AG04450 (cell line): ENCODE data around the gene GLUL. TPM values are rescaled to one million over a fixed set of nuclear protein-coding genes. Genes with fewer than 3 reads are reported as not detected.

ENCODE experiments used
- CTCF ChIA-PET: fragments of 300-600, 350-600 bp; formaldehyde crosslinking; extraction: SDS; loops from one replicate; lab custom pipeline; 2022; ENCODE audit warnings: antibody characterized with exemption, inconsistent platforms; lab: Charles Lee
- POLR2A ChIA-PET: fragments of 350-600 bp; formaldehyde crosslinking; extraction: SDS; loops from one replicate; lab custom pipeline; 2021; ENCODE audit warnings: antibody characterized with exemption, inconsistent platforms; lab: Yijun Ruan, JAX
- DNase-seq: peaks from one replicate; pipeline ENCODE4 v3.0.0-alpha.2; 2011; ENCODE audit warnings: low read depth, low spot score
- H3K27ac ChIP-seq: one replicate; pipeline ENCODE4 v1.5.1; 2012; ENCODE audit warnings: low read depth, low read length, control low read depth
- H3K27me3 ChIP-seq: one replicate; pipeline ENCODE4 v1.6.0; 2012; ENCODE audit warnings: low read length; ENCODE audit not compliant: control insufficient read depth, insufficient read depth
- H3K4me3 ChIP-seq: 2 replicates; pipeline ENCODE4 v1.5.1; 2011; ENCODE audit warnings: mild to moderate bottlenecking, low read depth, low read length, control low read depth
- H3K9me3 ChIP-seq: 2 replicates; pipeline ENCODE4 v1.5.1; 2012; ENCODE audit warnings: low read length; ENCODE audit not compliant: control insufficient read depth, insufficient read depth
- polyA plus RNA-seq: library from polyadenylated mRNA; depleted of rRNA; stranded (reverse); fragments of >200 nt; gene quantifications from 2 replicates; pipeline ENCODE4 v1.2.3, GENCODE V29; 2011
- TF ChIP-seq, protein P1 (sequence below): IDR thresholded peaks from 2 replicates; pipeline ENCODE4 v1.5.1; 2011; ENCODE audit warnings: low read depth, low read length, control low read depth, inconsistent platforms

Gene GLUL
- polyA plus RNA-seq, 1 experiment: 151 TPM

DNA sequence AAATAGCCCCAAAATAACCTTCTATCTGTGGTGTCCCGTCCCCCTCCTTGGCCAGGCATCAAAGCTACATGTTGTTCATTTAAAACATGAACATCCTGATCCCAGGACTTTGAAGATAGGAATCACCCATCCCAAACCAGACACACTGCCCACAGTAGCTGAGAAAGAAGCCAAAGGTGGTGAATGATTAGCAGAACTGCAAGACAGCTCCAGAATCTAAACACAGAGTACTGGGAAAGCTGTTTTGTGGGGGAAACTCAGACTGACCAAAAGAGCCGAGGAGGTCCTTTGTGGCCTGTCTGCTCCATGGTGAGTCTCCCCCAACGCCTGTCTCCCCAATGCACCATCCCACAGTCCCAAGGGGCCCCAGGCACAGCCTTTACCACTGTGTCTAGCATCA lies 16.1 kb upstream of the GLUL start:
- DNase-seq: no peak
- ChIA-PET CTCF (interaction anchor here (2.3 to 3.2 kb wide), 2 partner anchors 11 to 265 kb away, joined by 9 to 12 read pairs; no protein-coding TSS in a partner anchor), POLR2A (interaction anchor here (1.3 kb wide), 1 partner anchor 16 kb away, joined by 3 read pairs; the partner anchor contains the start of gene GLUL)
- Histone ChIP-seq H3K27ac (no peak overlapping the region), H3K9me3 (no peaks in the 10 kb centered on the region), H3K4me3 (no peak overlapping the region), H3K27me3 (peaks cover 7% of the 10 kb centered on the region)
- TF ChIP-seq, protein P1, sequence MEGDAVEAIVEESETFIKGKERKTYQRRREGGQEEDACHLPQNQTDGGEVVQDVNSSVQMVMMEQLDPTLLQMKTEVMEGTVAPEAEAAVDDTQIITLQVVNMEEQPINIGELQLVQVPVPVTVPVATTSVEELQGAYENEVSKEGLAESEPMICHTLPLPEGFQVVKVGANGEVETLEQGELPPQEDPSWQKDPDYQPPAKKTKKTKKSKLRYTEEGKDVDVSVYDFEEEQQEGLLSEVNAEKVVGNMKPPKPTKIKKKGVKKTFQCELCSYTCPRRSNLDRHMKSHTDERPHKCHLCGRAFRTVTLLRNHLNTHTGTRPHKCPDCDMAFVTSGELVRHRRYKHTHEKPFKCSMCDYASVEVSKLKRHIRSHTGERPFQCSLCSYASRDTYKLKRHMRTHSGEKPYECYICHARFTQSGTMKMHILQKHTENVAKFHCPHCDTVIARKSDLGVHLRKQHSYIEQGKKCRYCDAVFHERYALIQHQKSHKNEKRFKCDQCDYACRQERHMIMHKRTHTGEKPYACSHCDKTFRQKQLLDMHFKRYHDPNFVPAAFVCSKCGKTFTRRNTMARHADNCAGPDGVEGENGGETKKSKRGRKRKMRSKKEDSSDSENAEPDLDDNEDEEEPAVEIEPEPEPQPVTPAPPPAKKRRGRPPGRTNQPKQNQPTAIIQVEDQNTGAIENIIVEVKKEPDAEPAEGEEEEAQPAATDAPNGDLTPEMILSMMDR: no peak

GRCh38 chr1:182406012-182406411 lies 14.4 kb upstream of the GLUL start:
- TF ChIP-seq, protein P1: no peak
- H3K9me3 ChIP-seq: no peaks in the 10 kb centered on the region
- H3K27me3 ChIP-seq: peaks cover 7% of the 10 kb centered on the region
- H3K27ac ChIP-seq: no peak overlapping the region
- ChIA-PET POLR2A (no interaction called here), CTCF (interaction anchor here (1.3 to 3.2 kb wide), 4 partner anchors 9 to 263 kb away, joined by 4 to 12 read pairs (median 8); no protein-coding TSS in a partner anchor)
- no peak for DNase-seq
- H3K4me3 ChIP-seq: no peak overlapping the region

DNA sequence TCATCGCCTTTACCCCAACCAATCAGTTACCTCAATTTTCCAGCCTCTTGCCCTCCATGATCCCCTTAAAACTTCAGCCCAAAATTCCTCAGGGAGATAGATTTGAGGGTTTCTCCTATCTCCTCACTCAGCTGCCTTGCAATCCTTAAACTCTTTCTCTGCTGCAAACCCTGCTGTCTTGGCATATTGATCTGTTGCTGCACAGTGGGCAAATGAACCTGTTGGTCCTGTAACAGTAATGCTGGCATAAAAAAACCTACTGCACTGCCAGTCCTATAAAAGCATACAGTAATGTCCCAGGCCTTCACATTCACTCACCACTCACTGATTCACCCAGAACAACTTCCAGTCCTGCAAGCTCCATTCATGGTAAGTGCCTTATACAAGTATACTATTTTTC lies 14.0 kb upstream of the GLUL start:
- no peak for DNase-seq
- TF ChIP-seq, protein P1: no peak
- POLR2A ChIA-PET: no interaction called here
- no peak overlapping the region for H3K27ac ChIP-seq
- CTCF ChIA-PET: interaction anchor here (1.3 to 1.6 kb wide), 2 partner anchors 9 to 262 kb away, joined by 4 to 7 read pairs; no protein-coding TSS in a partner anchor
- peaks cover 7% of the 10 kb centered on the region for H3K27me3 ChIP-seq
- no peaks in the 10 kb centered on the region for H3K9me3 ChIP-seq
- H3K4me3 ChIP-seq: no peak overlapping the region

DNA sequence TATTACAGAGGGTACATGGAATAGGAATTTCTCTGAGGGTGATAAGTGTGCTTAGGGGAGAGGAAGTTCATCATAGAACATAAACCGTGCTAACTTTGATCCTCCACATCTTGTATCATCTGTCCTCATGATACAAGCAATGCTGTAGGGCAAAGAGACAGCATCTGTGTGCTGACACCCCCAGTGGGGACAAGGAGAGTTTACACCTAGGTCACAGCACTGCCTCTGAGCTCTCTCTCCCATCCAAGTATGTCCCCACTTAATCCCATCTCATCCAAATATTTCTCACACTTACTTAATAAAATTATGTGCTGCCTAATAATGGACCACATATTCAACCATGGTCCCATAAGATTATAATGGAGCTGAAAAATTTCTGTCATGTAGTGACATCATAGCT lies 13.2 kb upstream of the GLUL start:
- no peaks in the 10 kb centered on the region for H3K9me3 ChIP-seq
- TF ChIP-seq, protein P1: no peak
- ChIA-PET CTCF (interaction anchor here (0.6 to 1.6 kb wide), 4 partner anchors 8 to 266 kb away, joined by 3 to 7 read pairs (median 4); no protein-coding TSS in a partner anchor), POLR2A (no interaction called here)
- no peak overlapping the region for H3K27ac ChIP-seq
- no peak for DNase-seq
- peaks cover 7% of the 10 kb centered on the region for H3K27me3 ChIP-seq
- H3K4me3 ChIP-seq: no peak overlapping the region

GRCh38 chr1:182400567-182400966 lies 9.0 kb upstream of the GLUL start, which contains the start of gene TEDDM1:
TSS of gene TEDDM1 (minus strand) at chr1:182400667. CDS start at chr1:182400485, 182 bp downstream.
- no peak within 1 kb of the TSS for H3K4me3 ChIP-seq
- H3K9me3 ChIP-seq: no peaks in the 10 kb centered on the region
- DNase-seq: no peak
- H3K27me3 ChIP-seq: no peaks in the 10 kb centered on the region
- ChIA-PET CTCF (interaction anchor here (1.8 to 12.0 kb wide), 2 partner anchors 256 to 318 kb away, joined by 4 to 536 read pairs; no protein-coding TSS in a partner anchor), POLR2A (interaction anchor here (2.1 kb wide), 1 partner anchor 9 kb away, joined by 6 read pairs; the partner anchor contains the start of gene GLUL)
- TF ChIP-seq, protein P1: no peak
- H3K27ac ChIP-seq: no peak within 1 kb of the TSS
